ENCODE results near the gene GLRA3. TPM values are rescaled to one million over a fixed set of nuclear protein-coding genes. Genes with fewer than 3 reads are reported as not detected.

The GLRA3 gene
- total and polyA plus RNA-seq, 2 experiments from 2014 or later, result 0.03 to 0.19 TPM

DNA sequence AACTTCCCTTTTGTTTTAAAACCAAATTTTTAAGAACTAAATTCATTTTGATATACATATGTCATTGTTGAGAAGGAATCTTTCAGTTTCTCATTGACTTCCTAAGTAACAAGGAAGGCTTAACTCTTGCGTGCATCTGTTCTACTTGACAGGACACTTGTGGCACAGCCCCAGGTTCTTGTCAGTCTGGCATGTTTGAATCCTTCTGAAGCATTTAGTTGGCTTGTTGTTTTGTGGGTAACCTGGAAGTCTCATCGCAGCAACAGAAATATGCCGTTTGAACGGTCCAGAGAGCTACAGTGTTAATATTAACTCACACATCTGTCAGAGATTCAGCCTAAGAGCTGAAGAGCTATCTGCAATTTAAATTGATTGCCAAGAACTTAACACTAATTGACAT lies 76.0 kb downstream of the GLRA3 start:
- TF ChIP-seq EZH2 (IDR thresholded peaks at IDR 0.05; ENCODE audit: low read depth, unreplicated experiment) (no peak), ZNF331 (CRISPR knock-in tag; IDR thresholded peaks at IDR 0.05; ENCODE audit: low read depth) (no peak), STAT1 (IDR thresholded peaks at IDR 0.05; ENCODE audit: unreplicated experiment) (no peak), ZNF114 (CRISPR knock-in tag; IDR thresholded peaks at IDR 0.05) (no peak), REST (IDR thresholded peaks at IDR 0.05; ENCODE audit: unreplicated experiment) (no peak), EZH2phosphoT487 (IDR thresholded peaks at IDR 0.05; ENCODE audit: unreplicated experiment) (no peak), NANOG (IDR thresholded peaks at IDR 0.05; ENCODE audit: borderline replicate concordance) (no peak), POLR2AphosphoS5 (IDR thresholded peaks at IDR 0.05; ENCODE audit: low read depth) (no peak), CREB1 (CRISPR knock-in tag; IDR thresholded peaks at IDR 0.05; ENCODE audit: low read depth) (no peak), ZNF462 (CRISPR knock-in tag; IDR thresholded peaks at IDR 0.05) (no peak), JUNB (IDR thresholded peaks at IDR 0.05; ENCODE audit: unreplicated experiment) (no peak)
- TF ChIP-seq, protein P1, sequence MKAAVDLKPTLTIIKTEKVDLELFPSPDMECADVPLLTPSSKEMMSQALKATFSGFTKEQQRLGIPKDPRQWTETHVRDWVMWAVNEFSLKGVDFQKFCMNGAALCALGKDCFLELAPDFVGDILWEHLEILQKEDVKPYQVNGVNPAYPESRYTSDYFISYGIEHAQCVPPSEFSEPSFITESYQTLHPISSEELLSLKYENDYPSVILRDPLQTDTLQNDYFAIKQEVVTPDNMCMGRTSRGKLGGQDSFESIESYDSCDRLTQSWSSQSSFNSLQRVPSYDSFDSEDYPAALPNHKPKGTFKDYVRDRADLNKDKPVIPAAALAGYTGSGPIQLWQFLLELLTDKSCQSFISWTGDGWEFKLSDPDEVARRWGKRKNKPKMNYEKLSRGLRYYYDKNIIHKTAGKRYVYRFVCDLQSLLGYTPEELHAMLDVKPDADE (IDR thresholded peaks at IDR 0.05), result no peak
- TF ChIP-seq, protein P2, sequence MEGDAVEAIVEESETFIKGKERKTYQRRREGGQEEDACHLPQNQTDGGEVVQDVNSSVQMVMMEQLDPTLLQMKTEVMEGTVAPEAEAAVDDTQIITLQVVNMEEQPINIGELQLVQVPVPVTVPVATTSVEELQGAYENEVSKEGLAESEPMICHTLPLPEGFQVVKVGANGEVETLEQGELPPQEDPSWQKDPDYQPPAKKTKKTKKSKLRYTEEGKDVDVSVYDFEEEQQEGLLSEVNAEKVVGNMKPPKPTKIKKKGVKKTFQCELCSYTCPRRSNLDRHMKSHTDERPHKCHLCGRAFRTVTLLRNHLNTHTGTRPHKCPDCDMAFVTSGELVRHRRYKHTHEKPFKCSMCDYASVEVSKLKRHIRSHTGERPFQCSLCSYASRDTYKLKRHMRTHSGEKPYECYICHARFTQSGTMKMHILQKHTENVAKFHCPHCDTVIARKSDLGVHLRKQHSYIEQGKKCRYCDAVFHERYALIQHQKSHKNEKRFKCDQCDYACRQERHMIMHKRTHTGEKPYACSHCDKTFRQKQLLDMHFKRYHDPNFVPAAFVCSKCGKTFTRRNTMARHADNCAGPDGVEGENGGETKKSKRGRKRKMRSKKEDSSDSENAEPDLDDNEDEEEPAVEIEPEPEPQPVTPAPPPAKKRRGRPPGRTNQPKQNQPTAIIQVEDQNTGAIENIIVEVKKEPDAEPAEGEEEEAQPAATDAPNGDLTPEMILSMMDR (conservative IDR thresholded peaks at IDR 0.05; ENCODE audit: low read depth in 2 of 2), result no peak
- H4K20me1 ChIP-seq (replicated peaks; ENCODE audit: insufficient read depth), result no peaks in the 10 kb centered on the region
- H3K4me3 ChIP-seq, result no peak overlapping the region
- no peak for ATAC-seq
- H3K4me2 ChIP-seq, result no peak overlapping the region
- H3K27me3 ChIP-seq (ENCODE audit: insufficient read depth), result no peaks in the 10 kb centered on the region
- no peak overlapping the region for H3K27ac ChIP-seq (ENCODE audit: low read depth)
- Mint-ChIP-seq H3K9me3 (no peaks in the 10 kb centered on the region), H3K4me1 (peaks cover 4% of the 10 kb centered on the region; the same call in 2 of the 3 replicates), H3K27me3 (ENCODE audit: insufficient read depth, low read depth, poor library complexity) (no peaks in the 10 kb centered on the region), H3K4me3 (no peak overlapping the region), H3K27ac (no peak overlapping the region), H3K36me3 (ENCODE audit: low read depth) (no peaks in the 10 kb centered on the region)
- no peak overlapping the region for H2AFZ ChIP-seq
- no peaks in the 10 kb centered on the region for H3K4me1 ChIP-seq (ENCODE audit: insufficient read depth)
- no peaks in the 10 kb centered on the region for H3F3A ChIP-seq (replicated peaks; ENCODE audit: low read depth)
- DNase-seq (ENCODE audit: low spot score), result no peak
- H3K79me2 ChIP-seq (replicated peaks; ENCODE audit: insufficient read depth), result no peaks in the 10 kb centered on the region
- H3K36me3 ChIP-seq (ENCODE audit: insufficient read depth), result no peaks in the 10 kb centered on the region
- no peaks in the 10 kb centered on the region for H3K9me2 ChIP-seq (ENCODE audit: insufficient read depth)

All from GM23338 (cell line).